A549 (cell line): ENCODE results near the gene DCLK2.

Experiments used
- CEBPB ChIP-seq, 2 experiments: fragments of >200 bp in 1 of 2; sonication (Bioruptor Twin) in 1 of 2; formaldehyde crosslinking in 1 of 2; IDR thresholded peaks; 2 replicates each; pipeline ENCODE4 v1.6.1; 2012 to 2016
- CTCF ChIP-seq: fragments of >200 bp; sonication (Bioruptor Twin); formaldehyde crosslinking; IDR thresholded peaks from 3 replicates; pipeline ENCODE4 v1.5.1; 2016
- FOSL2 ChIP-seq, 2 experiments: fragments of 450-650 bp in 1 of 2; fragments of >200 bp in 1 of 2; sonication (Bioruptor Twin) in 1 of 2; formaldehyde crosslinking; IDR thresholded peaks; 2 replicates each; pipeline versions ENCODE4 v1.5.0 to v1.6.1; 2016 to 2020; ENCODE audit warnings: mild to moderate bottlenecking in 1 of 2, moderate library complexity in 1 of 2
- JUNB ChIP-seq: fragments of >200 bp; sonication (Bioruptor Twin); formaldehyde crosslinking; IDR thresholded peaks from 2 replicates; pipeline ENCODE4 v1.6.1; 2016
- PHF8 ChIP-seq: fragments of 200-600 bp; sonication (generic); IDR thresholded peaks from 2 replicates; pipeline ENCODE4 v1.6.1; 2016; ENCODE audit warnings: low read depth, mild to moderate bottlenecking, antibody characterized with exemption, moderate library complexity, borderline replicate concordance
- POLR2A ChIP-seq: IDR thresholded peaks from 2 replicates; pipeline ENCODE4 v1.6.1; 2012; ENCODE audit warnings: mild to moderate bottlenecking, low read length
- POLR2AphosphoS2 ChIP-seq: conservative IDR thresholded peaks from 2 replicates; pipeline ENCODE4 v1.6.1; 2012; ENCODE audit warnings: low read length, improper control_type of control experiment, inconsistent platforms
- RCOR1 ChIP-seq: fragments of 150-350 bp; IDR thresholded peaks from 2 replicates; pipeline ENCODE4 v1.6.1; 2014; ENCODE audit warnings: antibody characterized with exemption, low read length, low read depth
- SMC3 ChIP-seq: fragments of >200 bp; sonication (Bioruptor Twin); formaldehyde crosslinking; IDR thresholded peaks from 3 replicates; pipeline ENCODE4 v1.6.1; 2018; ENCODE audit warnings: inconsistent platforms
- SREBF2 ChIP-seq: fragments of 450-650 bp; IDR thresholded peaks from 2 replicates; pipeline ENCODE4 v1.6.1; 2014; ENCODE audit warnings: mild to moderate bottlenecking, moderate library complexity
- ZFP36 ChIP-seq: fragments of 450-650 bp; IDR thresholded peaks from 2 replicates; pipeline ENCODE4 v1.6.1; 2014; ENCODE audit warnings: borderline replicate concordance; ENCODE audit not compliant: partially characterized antibody
- TF ChIP-seq, protein P1 (sequence below): fragments of 450-650 bp; IDR thresholded peaks from 2 replicates; pipeline ENCODE4 v1.6.1; 2014; ENCODE audit warnings: antibody characterized with exemption

DNA sequence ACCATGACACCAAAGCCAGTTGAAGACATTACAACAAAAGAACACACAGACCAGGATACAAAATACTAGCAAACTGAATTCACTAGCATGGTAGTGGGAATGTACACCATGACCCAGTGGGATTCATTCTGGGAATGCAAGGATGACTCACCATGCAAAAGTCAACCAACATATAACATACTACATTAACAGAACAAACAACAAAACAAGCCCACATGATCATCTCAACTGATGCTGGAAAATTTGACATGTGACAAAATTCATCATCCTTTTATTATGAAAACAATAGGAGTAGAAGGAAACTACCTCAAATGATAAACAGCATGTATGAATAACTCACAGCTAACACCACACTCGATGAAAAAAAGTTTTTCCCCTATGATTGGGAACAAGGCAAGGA lies 190.2 kb downstream of the DCLK2 start:
- TF ChIP-seq FOSL2 (IDR thresholded peaks at IDR 0.05) (no peak), FOSL2 (CRISPR knock-in tag; IDR thresholded peaks at IDR 0.05) (peak; percentile 57; the same call in 1 of the 2 replicates), CTCF (no peak), PHF8 (no peak), POLR2A (no peak), SREBF2 (no peak), JUNB (no peak), POLR2AphosphoS2 (no peak), CEBPB (IDR thresholded peaks at IDR 0.05) (no peak), SMC3 (no peak), RCOR1 (no peak), ZFP36 (no peak)
- TF ChIP-seq, protein P1, sequence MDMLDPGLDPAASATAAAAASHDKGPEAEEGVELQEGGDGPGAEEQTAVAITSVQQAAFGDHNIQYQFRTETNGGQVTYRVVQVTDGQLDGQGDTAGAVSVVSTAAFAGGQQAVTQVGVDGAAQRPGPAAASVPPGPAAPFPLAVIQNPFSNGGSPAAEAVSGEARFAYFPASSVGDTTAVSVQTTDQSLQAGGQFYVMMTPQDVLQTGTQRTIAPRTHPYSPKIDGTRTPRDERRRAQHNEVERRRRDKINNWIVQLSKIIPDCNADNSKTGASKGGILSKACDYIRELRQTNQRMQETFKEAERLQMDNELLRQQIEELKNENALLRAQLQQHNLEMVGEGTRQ = no peak
